SK-N-SH (cell line): ENCODE results near the gene DSP.

Experiments
- CTCF ChIP-seq: fragments of 200-600 bp; sonication (generic); IDR thresholded peaks from 2 replicates; pipeline ENCODE4 v1.6.1; 2017; ENCODE audit warnings: antibody characterized with exemption, mild to moderate bottlenecking, moderate library complexity
- EZH2phosphoT487 ChIP-seq: fragments of 200-600 bp; sonication (generic); IDR thresholded peaks from 2 replicates; pipeline ENCODE4 v1.6.1; 2017; ENCODE audit warnings: low read depth, mixed run types, mild to moderate bottlenecking, antibody characterized with exemption, moderate library complexity, borderline replicate concordance

- TF ChIP-seq CTCF (no peak), EZH2phosphoT487 (no peak)
Observed at GRCh38 chr6:7561153-7561964, 19.9 kb downstream of the DSP start.
